ENCODE measurements around the gene PHLDB3. TPM values are rescaled to one million over a fixed set of nuclear protein-coding genes. Genes with fewer than 3 reads are reported as not detected.

The PHLDB3 gene
- total RNA-seq, 1 experiment from 2014 or later: 8.5 TPM

GRCh38 chr19:43552616-43553015 lies 48.1 kb upstream of the PHLDB3 start:
- no peak overlapping the region for H2BK20ac ChIP-seq (ENCODE audit: low read depth, low read length, poor library complexity, severe bottlenecking)
- H2BK15ac ChIP-seq (ENCODE audit: low read depth, low read length): no peak overlapping the region; the same call in 1 of the 2 replicates
- H3K4ac ChIP-seq (ENCODE audit: low read depth, low read length): no peak overlapping the region
- H3K36me3 Mint-ChIP-seq (ENCODE audit: insufficient read depth in 1 of 3, low read depth in 3 of 3): peaks cover 18 to 61% (median 55%) of the 10 kb centered on the region in 3 experiments; a peak in 6 of 7 replicates
- H3K27me3 Mint-ChIP-seq (ENCODE audit: low read depth): no peaks in the 10 kb centered on the region
- H3K18ac ChIP-seq (ENCODE audit: insufficient read length, low read depth, low read length): no peak overlapping the region
- no peaks in the 10 kb centered on the region for H3K9me3 ChIP-seq (ENCODE audit: control insufficient read depth, low read depth, low read length)
- no peaks in the 10 kb centered on the region for H3K27me3 ChIP-seq (ENCODE audit: insufficient read depth, low read length)
- no CpG with 5 or more reads among the region's 3 CpGs for WGBS (ENCODE audit: extremely low coverage, insufficient read length, low lambda C conversion rate)
- H4K8ac ChIP-seq (replicated peaks; ENCODE audit: insufficient read length, low read depth, low read length): no peak overlapping the region
- no peak overlapping the region for H3T11ph ChIP-seq (ENCODE audit: low read length)
- H3K23ac ChIP-seq (ENCODE audit: insufficient read length, low read depth, low read length): no peak overlapping the region
- H3K79me1 ChIP-seq (ENCODE audit: insufficient read depth, low read depth, low read length, poor library complexity, severe bottlenecking): no peaks in the 10 kb centered on the region
- H3K27ac Mint-ChIP-seq: peak overlapping the region in 1 of 3 experiments; percentile 53; a peak in 2 of 7 replicates
- H2AFZ ChIP-seq (ENCODE audit: low read length): no peak overlapping the region
- H3K4me1 ChIP-seq (ENCODE audit: insufficient read depth, low read length): no peaks in the 10 kb centered on the region
- H3K27ac ChIP-seq (ENCODE audit: insufficient read length, low read depth, low read length): no peak overlapping the region
- peaks cover 7 to 11% of the 10 kb centered on the region in 2 experiments for H3K4me1 Mint-ChIP-seq
- no peak overlapping the region for H2BK5ac ChIP-seq (ENCODE audit: insufficient read length, low read length)
- no peaks in the 10 kb centered on the region for H4K20me1 ChIP-seq (ENCODE audit: control insufficient read depth, insufficient read depth, insufficient read length)
- 0 out of 5 replicates have a peak, but pooled peaks cover 0 to 2% of the 10 kb centered on the region in 2 experiments for H3K9me3 Mint-ChIP-seq
- no peak overlapping the region for H3K4me2 ChIP-seq (ENCODE audit: insufficient read depth, insufficient read length, low read length)
- DNase-seq: no peak
- H2AK5ac ChIP-seq (ENCODE audit: insufficient read length, low read length): no peak overlapping the region
- H3K23me2 ChIP-seq (ENCODE audit: insufficient read length, low read depth, low read length, poor library complexity, severe bottlenecking): no peaks in the 10 kb centered on the region
- H3K14ac ChIP-seq (ENCODE audit: insufficient read depth, low read length): no peak overlapping the region
- no peak overlapping the region for H3K4me3 Mint-ChIP-seq
- H4K91ac ChIP-seq (ENCODE audit: insufficient read length, low read depth, low read length): no peak overlapping the region
- H3K56ac ChIP-seq (ENCODE audit: insufficient read length, low read depth, low read length): no peak overlapping the region
- H2BK120ac ChIP-seq (ENCODE audit: low read depth, low read length, poor library complexity, severe bottlenecking): no peak overlapping the region
- H2BK12ac ChIP-seq (ENCODE audit: insufficient read length, low read depth, low read length): no peak overlapping the region
- no peak overlapping the region for H3K9ac ChIP-seq (ENCODE audit: extremely low read depth, insufficient read length, low read length)
- no peak overlapping the region for H4K5ac ChIP-seq (ENCODE audit: insufficient read length, low read depth, low read length)
- no peak for TF ChIP-seq CTCF (conservative IDR thresholded peaks at IDR 0.05)
- H3K79me2 ChIP-seq (ENCODE audit: insufficient read depth, low read length): no peaks in the 10 kb centered on the region
